ENCODE measurements around the gene UQCRHL. TPM values are rescaled to one million over a fixed set of nuclear protein-coding genes. Genes with fewer than 3 reads are reported as not detected.

UQCRHL gene
- total RNA-seq, result 0.76 and 2.9 TPM in 2 replicates

DNA sequence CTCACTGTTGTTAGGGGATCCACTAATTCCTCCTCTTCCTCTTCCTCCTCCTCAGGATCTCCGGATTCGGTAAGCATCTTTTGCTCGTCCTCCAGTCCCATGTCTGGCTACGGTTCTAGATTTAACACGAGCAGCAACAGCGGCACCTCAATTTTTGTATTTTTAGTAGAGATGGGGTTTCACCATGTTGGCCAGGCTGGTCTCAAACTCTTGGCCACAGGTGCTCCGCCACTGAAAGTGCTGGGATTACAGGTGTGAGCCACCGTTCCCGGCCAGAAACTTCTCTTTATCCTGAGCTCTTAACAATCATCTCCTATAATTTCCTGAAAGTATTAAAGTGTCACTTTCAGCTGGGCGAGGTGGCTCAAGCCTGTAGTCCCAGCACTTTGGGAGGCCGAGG is at the start of gene UQCRHL:
TSS of gene UQCRHL (minus strand) at position 101 of the 400 bp plus-strand sequence. CDS start at position 101, 0 bp downstream.

DNA sequence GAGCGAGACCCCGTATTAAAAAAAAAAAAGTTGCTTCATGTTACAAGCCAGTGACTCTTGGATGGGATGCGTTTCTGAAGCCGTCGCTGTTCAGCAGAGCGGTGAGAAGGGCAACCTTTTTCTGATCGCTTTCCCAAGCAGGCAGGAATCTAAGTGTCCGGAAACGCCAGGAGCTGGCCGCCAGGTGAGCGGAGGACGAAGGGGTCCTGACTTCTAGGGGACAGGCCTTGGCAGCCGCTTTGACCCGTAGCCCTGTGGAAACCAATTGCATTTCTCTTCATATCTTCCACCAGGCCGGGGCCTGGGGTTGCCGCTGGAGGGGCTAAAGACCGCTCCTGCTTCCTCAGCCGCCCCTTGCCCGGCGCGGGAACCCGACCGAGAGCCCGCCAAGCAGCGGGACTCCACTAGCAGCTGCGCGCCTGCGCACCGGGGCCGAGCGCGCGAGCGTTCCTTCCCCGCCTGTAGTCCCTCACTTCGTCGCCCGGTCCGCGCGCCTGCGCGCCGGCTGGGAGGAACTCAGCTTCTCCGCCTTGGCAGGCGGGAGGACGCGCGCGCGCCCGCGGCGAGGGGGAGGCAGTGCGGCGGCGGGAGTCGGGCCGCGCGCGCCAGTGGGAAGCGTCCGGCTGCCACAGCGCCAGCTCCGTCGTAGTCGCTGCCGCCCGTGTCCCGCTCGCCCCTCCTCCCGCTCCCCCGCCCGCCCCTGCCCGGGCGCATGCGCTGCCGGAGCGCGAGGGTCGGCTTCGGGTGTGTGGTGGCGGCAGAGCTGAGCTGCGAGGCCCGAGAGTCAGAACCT is 39.8 kb upstream of the UQCRHL start, which contains the start of gene SPEN:
TSS of gene SPEN (plus strand) at position 608 of the 793 bp plus-strand sequence. CDS start 361 bp downstream, outside the sequence.

DNA sequence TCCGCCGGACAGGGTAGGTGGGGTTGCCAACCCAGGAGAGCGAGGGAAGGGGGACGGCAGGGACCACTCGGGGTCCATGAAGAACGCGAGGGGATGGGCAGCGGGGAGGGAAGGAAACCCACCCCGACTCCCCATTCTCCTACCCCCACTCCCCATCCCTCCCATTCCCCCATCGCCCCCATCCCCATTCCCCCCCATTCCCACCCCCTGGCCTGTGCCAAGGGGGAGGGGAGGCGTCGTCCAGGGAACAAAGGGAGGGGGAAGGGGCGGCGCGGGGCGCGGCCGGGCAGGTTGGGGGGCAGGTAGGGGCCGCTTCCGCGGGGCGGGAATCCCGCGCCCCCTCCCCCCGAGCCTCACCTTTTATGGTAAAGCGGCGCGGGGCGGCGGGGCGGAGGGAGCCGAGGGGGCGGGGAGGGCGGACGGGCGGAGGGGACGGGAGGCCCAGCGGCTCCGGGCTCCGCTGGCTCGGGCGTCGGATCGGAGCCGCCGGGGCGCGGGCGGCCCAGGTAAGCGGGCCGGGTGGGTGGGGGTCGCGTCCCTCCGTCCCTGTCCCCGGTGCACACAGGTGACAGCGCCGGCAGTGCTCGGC is 49.0 kb downstream of the UQCRHL start, which contains the start of gene FBLIM1:
TSS of gene FBLIM1 (plus strand) at position 453 of the 589 bp plus-strand sequence. CDS start 6,189 bp downstream, outside the sequence.

Other genes with a start within 250 kb of the UQCRHL start
- 2.3 and 3.0 TPM in 2 replicates for gene AGMAT, start 222.6 kb downstream of the UQCRHL start, total RNA-seq
- 13.2 and 15.3 TPM in 2 replicates for gene DDI2, start 190.2 kb downstream of the UQCRHL start, total RNA-seq
- 38.0 and 38.1 TPM in 2 replicates for gene PLEKHM2, start 123.3 kb downstream of the UQCRHL start, total RNA-seq
- 0.61 TPM in 1 of 2 replicates, not detected in the other for gene SLC25A34, start 71.4 kb downstream of the UQCRHL start, total RNA-seq
- not detected in 2 replicates for gene TMEM82, start 65.2 kb downstream of the UQCRHL start, total RNA-seq
- 333 and 446 TPM in 2 replicates for gene FBLIM1, start 48.9 kb downstream of the UQCRHL start, total RNA-seq
- gene SPEN, start 40.1 kb upstream of the UQCRHL start, total RNA-seq, result 15.9 and 31.2 TPM in 2 replicates
- 35.4 and 44.2 TPM in 2 replicates for gene ZBTB17, start 168.5 kb upstream of the UQCRHL start, total RNA-seq
- gene SRARP, start 196.6 kb upstream of the UQCRHL start, total RNA-seq, result not detected in 2 replicates
- not detected in 2 replicates for gene HSPB7, start 210.4 kb upstream of the UQCRHL start, total RNA-seq
- gene CLCNKA, start 214.4 kb upstream of the UQCRHL start, total RNA-seq, result not detected in 2 replicates
- gene CLCNKB, start 236.1 kb upstream of the UQCRHL start, total RNA-seq, result not detected in 2 replicates